HepG2 (cell line): ENCODE measurements around the gene RPS25. TPM values are rescaled to one million over a fixed set of nuclear protein-coding genes. Genes with fewer than 3 reads are reported as not detected.
A peak's percentile ranks its signal among the peaks of the same experiment; 100 is the strongest.

Experiments
- ATAC-seq: fragments of 200-7000 bp; cut with Tn5 transposase; 3 replicates; pipeline ENCODE4 v1.9.1; 2020; ENCODE audit warnings: mild to moderate bottlenecking, moderate library complexity
- Bru-seq: library from RNA; stranded (reverse); fragments of 400-500 nt; gene quantifications from one replicate; lab custom pipeline; 2021; lab: Mats Ljungman, UMichigan
- BruChase-seq, 2 experiments: library from RNA; stranded (reverse); fragments of 400-500 nt; gene quantifications; one replicate each; lab custom pipeline; 2021; lab: Mats Ljungman, UMichigan
- BruUV-seq: library from RNA; stranded (reverse); fragments of 400-500 nt; replicated peaks from 2 replicates; lab custom pipeline; 2021; lab: Mats Ljungman, UMichigan
- CTCF ChIA-PET: fragments of 300-600 bp; formaldehyde crosslinking; extraction: SDS; loops from one replicate; lab custom pipeline; 2021; ENCODE audit warnings: low total read pairs, inconsistent platforms, low intra/inter-chr PET ratio; lab: Yijun Ruan, JAX
- POLR2A ChIA-PET: fragments of 350-600 bp; sonication (Branson Sonifier 250); formaldehyde crosslinking; loops from one replicate; lab custom pipeline; 2020; ENCODE audit warnings: antibody characterized with exemption, inconsistent platforms; lab: Yijun Ruan, JAX
- DNase-seq: peaks from one replicate; pipeline ENCODE4 v3.0.0-alpha.2; 2015; ENCODE audit warnings: low spot score
- FAIRE-seq: peaks from 3 replicates; lab custom pipeline; 2011; peaks lifted over from hg19 to GRCh38; lab: Jason Lieb, UNC
- H2AFZ ChIP-seq: one replicate; pipeline ENCODE4 v1.6.1; 2011; ENCODE audit warnings: low read length, inconsistent platforms
- H3K27ac ChIP-seq: fragments of 300-600 bp; 3 replicates; pipeline ENCODE4 v1.8.0; 2011; ENCODE audit warnings: mixed run types, mild to moderate bottlenecking, mixed read lengths, low read length, inconsistent platforms; ENCODE audit not compliant: insufficient read depth; ENCODE audit errors: extremely low read length
- H3K27me3 ChIP-seq, 2 experiments: fragments of 200-600 bp in 1 of 2; 2 replicates in 1 of 2; 3 replicates in 1 of 2; pipeline versions ENCODE4 v1.6.0 to v1.8.0; 2011; ENCODE audit warnings: low read length in 2 of 2, mild to moderate bottlenecking in 2 of 2, moderate library complexity in 2 of 2, inconsistent platforms in 1 of 2; ENCODE audit not compliant: insufficient read depth in 2 of 2, control insufficient read depth in 1 of 2
- H3K36me3 ChIP-seq, 2 experiments: fragments of 200-600 bp in 1 of 2; replicated peaks in 1 of 2; 2 replicates in 1 of 2; 3 replicates in 1 of 2; pipeline versions ENCODE4 v1.5.1 to v1.8.0; 2011; ENCODE audit warnings: low read length in 2 of 2, inconsistent platforms in 1 of 2; ENCODE audit not compliant: insufficient read depth in 2 of 2, control insufficient read depth in 1 of 2
- H3K4me1 ChIP-seq: 2 replicates; pipeline ENCODE4 v1.5.1; 2012; ENCODE audit warnings: low read length, inconsistent platforms; ENCODE audit not compliant: insufficient read depth
- H3K4me2 ChIP-seq: 2 replicates; pipeline ENCODE4 v1.6.0; 2011; ENCODE audit warnings: low read depth, low read length, inconsistent platforms
- H3K4me3 ChIP-seq, 3 experiments: fragments of 200-600 bp in 1 of 3; sonication (generic), shearing (Covaris generic) in 1 of 3; replicated peaks in 1 of 3; 2 replicates each; pipeline ENCODE4 v1.5.1; 2011 to 2016; ENCODE audit warnings: low read length in 3 of 3, inconsistent platforms in 2 of 3, low read depth in 2 of 3, mild to moderate bottlenecking in 2 of 3, control low read depth in 1 of 3, mixed read lengths in 1 of 3; ENCODE audit not compliant: insufficient read depth in 1 of 3
- H3K79me2 ChIP-seq: one replicate; pipeline ENCODE4 v1.6.1; 2011; ENCODE audit warnings: low read length, inconsistent platforms; ENCODE audit not compliant: insufficient read depth
- H3K9ac ChIP-seq: 2 replicates; pipeline ENCODE4 v1.6.0; 2011; ENCODE audit warnings: mild to moderate bottlenecking, low read depth, low read length, inconsistent platforms; ENCODE audit not compliant: insufficient read depth
- H3K9me3 ChIP-seq: 2 replicates; pipeline ENCODE4 v1.5.1; 2012; ENCODE audit warnings: mild to moderate bottlenecking, low read length
- H4K20me1 ChIP-seq: 2 replicates; pipeline ENCODE4 v1.6.0; 2011; ENCODE audit warnings: inconsistent platforms, mild to moderate bottlenecking, low read length, moderate library complexity; ENCODE audit not compliant: insufficient read depth
- AFF4 ChIP-seq: sonication (generic); formaldehyde crosslinking; IDR thresholded peaks from 2 replicates; pipeline ENCODE4 v1.4.0; 2020; ENCODE audit warnings: missing genetic modification reagents
- CHD4 ChIP-seq: fragments of 200-600 bp; sonication (generic); IDR thresholded peaks from 2 replicates; pipeline ENCODE4 v1.7.0; 2017; ENCODE audit warnings: mild to moderate bottlenecking, low read length, borderline replicate concordance
- ELK4 ChIP-seq: sonication (generic); formaldehyde crosslinking; IDR thresholded peaks from 2 replicates; pipeline ENCODE4 v1.9.0; 2021; ENCODE audit warnings: missing genetic modification reagents, borderline replicate concordance
- RBFOX2 ChIP-seq: fragments of 200-400 bp; formaldehyde crosslinking; IDR thresholded peaks from 2 replicates; pipeline ENCODE4 v1.6.1; 2017; ENCODE audit warnings: low read depth, mild to moderate bottlenecking, low read length
- SMARCC2 ChIP-seq: fragments of 450-650 bp; IDR thresholded peaks from 2 replicates; pipeline ENCODE4 v1.6.1; 2017; ENCODE audit warnings: antibody characterized with exemption, mild to moderate bottlenecking
- ZBTB46 ChIP-seq: sonication (generic); formaldehyde crosslinking; IDR thresholded peaks from 2 replicates; pipeline ENCODE4 v1.4.0; 2020; ENCODE audit warnings: mild to moderate bottlenecking, missing genetic modification reagents, borderline replicate concordance
- ZNF264 ChIP-seq: sonication (generic); formaldehyde crosslinking; IDR thresholded peaks from 2 replicates; pipeline ENCODE4 v1.4.0; 2020; ENCODE audit warnings: missing genetic modification reagents
- whole genome bisulfite sequencing: methylation state at CpG from one replicate; pipeline ENCODE4 v1.1.6; 2017; ENCODE audit warnings: low lambda C conversion rate; 5-methylcytosine and 5-hydroxymethylcytosine counted together
- in situ Hi-C: cut with HindIII; loops from 2 replicates; pipeline ENCODE4 v1.10.0; 2017; ENCODE audit warnings: low pct_unique_long_range_greater_than_20kb; ENCODE audit not compliant: extremely low pct_ligation_motif_present
- intact Hi-C: fragments of 100-400 bp; cut with micrococcal nuclease; formaldehyde crosslinking; loops from one replicate; pipeline ENCODE4 v1.10.0; 2022; ENCODE audit not compliant: unreplicated experiment
- long read RNA-seq, 2 experiments: library from RNA in 1 of 2; library from polyadenylated mRNA in 1 of 2; stranded (forward) in 1 of 2; unstranded in 1 of 2; transcript quantifications; one replicate each; pipeline ENCODE4 v2.0.0, GENCODE V29; 2019 to 2022
- polyA minus RNA-seq, 3 experiments: library from RNA; depleted of rRNA, polyadenylated mRNA; stranded (reverse); fragments of >200 nt; gene quantifications; 2 replicates each; pipeline ENCODE4 v1.2.3, GENCODE V29; 2011; ENCODE audit warnings: low replicate concordance in 1 of 3
- polyA plus RNA-seq, 8 experiments: library from polyadenylated mRNA; depleted of rRNA in 3 of 8; stranded (reverse) in 7 of 8; unstranded in 1 of 8; fragments of >200 nt; fragmentation: Illumina TruSeq in 4 of 8; extraction: Trizol in 4 of 8; gene quantifications; 2 replicates each; pipeline versions ENCODE4 v1.2.1 to v1.2.3, GENCODE V29; 2011 to 2016; ENCODE audit warnings: low read depth in 4 of 8, missing spikeins in 1 of 8, mixed read lengths in 1 of 8; ENCODE audit not compliant: insufficient read depth in 1 of 8
- total RNA-seq, 5 experiments: library from RNA; depleted of rRNA; stranded (reverse); fragments of >200 nt; fragmentation: Illumina TruSeq; extraction: Trizol; gene quantifications; 2 replicates each; pipeline ENCODE4 v1.2.3, GENCODE V29; 2016; ENCODE audit warnings: low read depth in 1 of 5

RPS25 gene
- total RNA-seq (2016; rRNA removed; fragmentation: Illumina TruSeq; extraction: Trizol) = 1,415 and 1,643 TPM in 2 replicates
- 2,275 and 2,513 TPM in 2 replicates for total RNA-seq (2016; cell fraction: cytosol; rRNA removed; fragmentation: Illumina TruSeq; extraction: Trizol; ENCODE audit: low read depth)
- total RNA-seq (2016; cell fraction: insoluble cytoplasmic fraction; rRNA removed; fragmentation: Illumina TruSeq; extraction: Trizol) = 1,435 and 1,680 TPM in 2 replicates
- total RNA-seq (2016; cell fraction: membrane; rRNA removed; fragmentation: Illumina TruSeq; extraction: Trizol) = 3,410 and 3,458 TPM in 2 replicates
- total RNA-seq (2016; cell fraction: nucleus; rRNA removed; fragmentation: Illumina TruSeq; extraction: Trizol) = 502 and 555 TPM in 2 replicates
- 647 and 839 TPM in 2 replicates for polyA plus RNA-seq (2011; rRNA removed)
- 1,228 and 1,764 TPM in 2 replicates for polyA plus RNA-seq (2011; cell fraction: cytosol; rRNA removed)
- 458 and 672 TPM in 2 replicates for polyA plus RNA-seq (2011; cell fraction: nucleus; rRNA removed)
- 1,615 and 1,935 TPM in 2 replicates for polyA plus RNA-seq (2012)
- polyA plus RNA-seq (2016; cell fraction: cytosol; fragmentation: Illumina TruSeq; extraction: Trizol; ENCODE audit: low read depth) = 2,641 and 2,732 TPM in 2 replicates
- polyA plus RNA-seq (2016; cell fraction: insoluble cytoplasmic fraction; fragmentation: Illumina TruSeq; extraction: Trizol; ENCODE audit: low read depth) = 1,500 and 1,585 TPM in 2 replicates
- polyA plus RNA-seq (2016; cell fraction: membrane; fragmentation: Illumina TruSeq; extraction: Trizol; ENCODE audit: low read depth) = 3,047 and 3,101 TPM in 2 replicates
- polyA plus RNA-seq (2016; cell fraction: nucleus; fragmentation: Illumina TruSeq; extraction: Trizol; ENCODE audit: insufficient read depth, low read depth) = 848 and 904 TPM in 2 replicates
- 34.5 and 58.3 TPM in 2 replicates for polyA minus RNA-seq (2011; rRNA and poly(A)+ RNA removed; ENCODE audit: low replicate concordance)
- 501 and 613 TPM in 2 replicates for polyA minus RNA-seq (2011; cell fraction: cytosol; rRNA and poly(A)+ RNA removed)
- 93.2 and 132 TPM in 2 replicates for polyA minus RNA-seq (2011; cell fraction: nucleus; rRNA and poly(A)+ RNA removed)
- Bru-seq, nascent RNA = percentile 99 among the genes with signal in this experiment
- percentile 99 among the genes with signal in this experiment for BruChase-seq, experiment 1, labeled RNA remaining after a 6-hour chase
- BruChase-seq, experiment 2, labeled RNA remaining after a 2-hour chase = percentile 99 among the genes with signal in this experiment
- long read RNA-seq, experiment 1, transcript RPS25-204 (3 exons, 1,462 nt) = minor isoform, 76 of 1,567 reads
- long read RNA-seq, experiment 1, transcript RPS25-206 (5 exons, 508 nt) = minor isoform, 5 of 1,567 reads
- long read RNA-seq, experiment 1, transcript RPS25-202 (5 exons, 835 nt) = major isoform, 1,350 of 1,567 reads
- long read RNA-seq, experiment 1, partial matches to known transcripts = 103 of 1,567 reads
- long read RNA-seq, experiment 1, other reads (novel, unspliced or antisense) = 29 of 1,567 reads
- long read RNA-seq, experiment 2, transcript RPS25-204 (3 exons, 1,462 nt) = minor isoform, 17 of 2,396 reads
- long read RNA-seq, experiment 2, transcript RPS25-202 (5 exons, 835 nt) = major isoform, 2,145 of 2,396 reads
- long read RNA-seq, experiment 2, transcript RPS25-203 (5 exons, 711 nt) = minor isoform, 7 of 2,396 reads
- long read RNA-seq, experiment 2, transcript RPS25-206 (5 exons, 508 nt) = minor isoform, 6 of 2,396 reads
- long read RNA-seq, experiment 2, partial matches to known transcripts = 122 of 2,396 reads
- long read RNA-seq, experiment 2, other reads (novel, unspliced or antisense) = 98 of 2,396 reads

- BruUV-seq = no TSS peak
- H3K79me2 ChIP-seq = peaks cover 55% of the 10 kb centered on the region
- 0% methylated on average over 26 of the region's 63 CpGs for WGBS
- TF ChIP-seq SMARCC2 (no peak), ZNF264 (CRISPR knock-in tag) (peak; percentile 19; the same call in 1 of the 2 replicates), ELK4 (no peak), AFF4 (CRISPR knock-in tag) (peak; percentile 56; the same call in 1 of the 2 replicates), RBFOX2 (peak; percentile 71), ZBTB46 (CRISPR knock-in tag) (no peak), CHD4 (no peak)
Observed at GRCh38 chr11:119018074-119018938, at the start of gene RPS25, which contains the start of gene TRAPPC4. TSS of gene RPS25 (minus strand) at chr11:119018343. CDS start at chr11:119018284, 59 bp downstream. TSS of gene TRAPPC4 (plus strand) at chr11:119018766. CDS start at chr11:119018796, 30 bp downstream.

More at GRCh38 chr11:119018074-119018938, at the start of gene RPS25, which contains the start of gene TRAPPC4:
- Histone ChIP-seq H3K4me3 (peak within 1 kb of the TSS; percentile 72 to 99 (median 93)), H3K27ac (peak within 1 kb of the TSS; percentile 93), H3K36me3 (peaks cover 3 to 33% of the 10 kb centered on the region in 2 experiments), H3K9me3 (no peaks in the 10 kb centered on the region), H3K4me1 (peaks cover 60% of the 10 kb centered on the region), H3K27me3 (peaks cover 0 to 4% of the 10 kb centered on the region in 2 experiments; a peak in 2 of 5 replicates), H3K9ac (peak within 1 kb of the TSS; percentile 93), H2AFZ (no peak within 1 kb of the TSS), H3K4me2 (peak within 1 kb of the TSS; percentile 91), H4K20me1 (peaks cover 17% of the 10 kb centered on the region)
- POLR2A ChIA-PET = interaction anchor here (0.6 to 6.9 kb wide), 18 partner anchors 10 to 397 kb away, joined by 3 to 66 read pairs (median 5); partner anchors contain the start of genes C2CD2L, CENATAC, DPAGT1 and HINFP
- in situ Hi-C loops (no loop called here), intact Hi-C loops (loop anchor here (1.0 kb wide), 1 partner anchor 39 kb away; the partner anchor contains the start of gene HYOU1)
- CTCF ChIA-PET = no interaction called here
- ATAC-seq = peak; percentile 88
- DNase-seq = peak; percentile 93
- peak; percentile 71 for FAIRE-seq
